Activated CD4-positive, alpha-beta T cell treated with anti-CD3 and anti-CD28 coated beads, Interleukin-2, amount 50 U/mL, for 48 hours (primary cell): Measurements from ENCODE around the gene PRSS2.
A peak's percentile ranks its signal among the peaks of the same experiment; 100 is the strongest.
"Not testable (repeated sequence)": the region's sequence is repeated elsewhere in the genome, so short reads cannot be mapped to it uniquely, and the experiment has no call there.

Experiments used
- DNase-seq, 2 experiments: peaks; one replicate each; pipeline ENCODE4 v3.0.0-alpha.2; 2020

The PRSS2 gene

GRCh38 chr7:142760071-142760642, 10.6 kb upstream of the PRSS2 start:
- no peak for DNase-seq

DNA sequence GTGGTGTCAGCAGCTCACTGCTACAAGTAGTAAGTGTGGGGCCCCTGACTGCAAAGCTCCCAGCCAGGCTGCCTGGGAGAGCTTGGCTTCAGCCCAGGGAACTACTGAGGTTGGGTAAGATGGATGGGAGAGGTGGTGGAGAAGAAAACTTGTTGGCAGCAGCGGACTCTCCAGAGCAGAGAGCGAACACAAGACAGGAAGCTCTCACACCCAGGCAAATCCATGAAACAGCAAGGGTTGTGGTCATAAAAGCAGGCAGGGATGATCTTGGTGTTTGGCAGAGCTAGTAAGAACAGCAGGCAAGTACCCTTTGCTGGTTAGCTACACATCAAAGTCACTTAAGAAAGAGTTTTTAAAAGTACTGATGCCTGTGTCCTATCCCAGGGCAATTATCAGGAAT, 9.2 kb upstream of the PRSS2 start:
- not testable (repeated sequence) for DNase-seq

GRCh38 chr7:142762104-142762503, 8.7 kb upstream of the PRSS2 start:
- DNase-seq = no peak

DNA sequence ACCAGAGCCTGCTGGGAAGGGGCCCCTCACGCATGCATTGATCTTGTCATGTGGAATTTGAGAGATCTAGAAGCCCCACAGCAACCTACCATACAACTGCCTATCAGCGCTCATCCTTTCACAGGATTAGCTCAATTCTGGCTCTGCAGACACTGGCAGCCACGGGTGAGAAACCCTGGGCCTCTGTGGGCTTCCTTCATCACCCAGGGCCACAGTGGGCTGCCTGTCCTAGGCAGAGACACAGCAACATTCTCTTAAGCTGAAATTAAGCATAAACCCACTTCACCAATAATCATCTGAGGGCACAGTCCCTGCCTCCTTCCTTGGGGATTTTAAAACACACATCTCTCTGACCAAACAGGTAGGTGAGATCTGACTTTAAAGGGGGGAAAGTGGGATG, 3.3 kb upstream of the PRSS2 start:
- DNase-seq = no peak

- no peak for DNase-seq
These were observed 2.9 kb upstream of the PRSS2 start for GRCh38 chr7:142767861-142768260.

- not testable (repeated sequence) for DNase-seq
These were observed 1.9 kb upstream of the PRSS2 start for GRCh38 chr7:142768885-142769284.

- DNase-seq = no peak
These were observed 568 bp downstream of the PRSS2 start for GRCh38 chr7:142771353-142771723.

DNA sequence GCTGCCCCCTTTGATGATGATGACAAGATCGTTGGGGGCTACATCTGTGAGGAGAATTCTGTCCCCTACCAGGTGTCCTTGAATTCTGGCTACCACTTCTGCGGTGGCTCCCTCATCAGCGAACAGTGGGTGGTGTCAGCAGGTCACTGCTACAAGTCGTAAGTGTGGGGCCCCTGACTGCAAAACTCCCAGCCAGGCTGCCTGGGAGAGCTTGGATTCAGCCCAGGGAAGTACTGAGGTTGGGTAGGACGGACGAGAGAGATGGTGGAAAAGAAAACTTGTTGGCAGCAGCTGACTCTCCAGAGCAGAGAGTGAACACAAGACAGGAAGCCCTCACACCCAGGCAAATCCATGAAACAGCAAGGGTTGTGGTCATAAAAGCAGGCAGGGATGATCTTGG, 1.3 kb downstream of the PRSS2 start:
- no peak for DNase-seq

GRCh38 chr7:142772673-142773072, 1.9 kb downstream of the PRSS2 start:
- no peak for DNase-seq

- no peak for DNase-seq
These were observed 2.5 kb downstream of the PRSS2 start for GRCh38 chr7:142773230-142773629.

DNA sequence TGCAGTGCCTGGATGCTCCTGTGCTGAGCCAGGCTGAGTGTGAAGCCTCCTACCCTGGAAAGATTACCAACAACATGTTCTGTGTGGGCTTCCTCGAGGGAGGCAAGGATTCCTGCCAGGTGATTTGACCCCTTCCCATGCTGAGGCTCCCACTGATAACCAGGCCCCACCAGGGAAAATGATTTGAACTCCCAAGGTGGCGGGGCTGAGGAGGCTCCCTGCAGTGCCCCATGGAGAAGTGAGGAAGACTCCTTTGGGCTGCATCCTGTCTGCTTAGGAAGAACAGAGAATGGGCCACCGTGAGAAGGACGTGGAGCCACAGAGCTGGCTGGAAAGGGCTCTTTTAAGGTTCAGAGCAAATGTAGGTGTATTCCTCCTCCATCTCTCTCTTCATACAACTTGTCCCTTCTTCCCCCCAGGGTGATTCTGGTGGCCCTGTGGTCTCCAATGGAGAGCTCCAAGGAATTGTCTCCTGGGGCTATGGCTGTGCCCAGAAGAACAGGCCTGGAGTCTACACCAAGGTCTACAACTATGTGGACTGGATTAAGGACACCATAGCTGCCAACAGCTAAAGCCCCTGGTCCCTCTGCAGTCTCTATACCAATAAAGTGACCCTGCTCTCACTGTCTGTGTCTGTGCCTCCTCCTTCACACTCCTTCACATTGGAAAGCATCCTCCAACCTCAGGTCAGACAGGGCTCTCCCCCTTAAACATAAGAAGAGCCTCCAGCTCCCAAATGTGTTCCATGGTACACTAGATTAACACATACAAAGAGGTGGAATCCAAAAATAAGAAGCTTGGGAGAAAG, 3.4 kb downstream of the PRSS2 start:
- no peak for DNase-seq

DNA sequence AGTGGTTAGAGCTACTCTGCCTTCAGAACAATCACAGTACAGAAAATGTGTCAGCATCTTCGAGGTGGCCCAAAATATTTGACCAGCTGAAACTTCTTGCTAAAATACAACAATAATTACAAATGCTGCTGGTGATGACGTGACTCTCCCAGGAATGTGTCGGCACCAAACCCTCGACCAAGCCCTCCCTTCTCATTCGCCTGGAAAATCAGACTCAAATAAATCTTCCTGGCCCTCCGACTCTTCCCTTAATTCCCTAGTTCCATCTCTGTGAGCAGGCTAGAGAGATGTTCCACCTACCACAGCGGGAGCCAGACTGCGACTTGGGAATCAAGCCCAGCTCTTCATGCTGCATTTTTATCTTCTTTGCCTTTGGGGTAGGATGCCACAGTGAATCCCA, 4.1 kb downstream of the PRSS2 start:
- no peak for DNase-seq

GRCh38 chr7:142775351-142776115, 4.8 kb downstream of the PRSS2 start:
- not testable (repeated sequence) for DNase-seq

DNA sequence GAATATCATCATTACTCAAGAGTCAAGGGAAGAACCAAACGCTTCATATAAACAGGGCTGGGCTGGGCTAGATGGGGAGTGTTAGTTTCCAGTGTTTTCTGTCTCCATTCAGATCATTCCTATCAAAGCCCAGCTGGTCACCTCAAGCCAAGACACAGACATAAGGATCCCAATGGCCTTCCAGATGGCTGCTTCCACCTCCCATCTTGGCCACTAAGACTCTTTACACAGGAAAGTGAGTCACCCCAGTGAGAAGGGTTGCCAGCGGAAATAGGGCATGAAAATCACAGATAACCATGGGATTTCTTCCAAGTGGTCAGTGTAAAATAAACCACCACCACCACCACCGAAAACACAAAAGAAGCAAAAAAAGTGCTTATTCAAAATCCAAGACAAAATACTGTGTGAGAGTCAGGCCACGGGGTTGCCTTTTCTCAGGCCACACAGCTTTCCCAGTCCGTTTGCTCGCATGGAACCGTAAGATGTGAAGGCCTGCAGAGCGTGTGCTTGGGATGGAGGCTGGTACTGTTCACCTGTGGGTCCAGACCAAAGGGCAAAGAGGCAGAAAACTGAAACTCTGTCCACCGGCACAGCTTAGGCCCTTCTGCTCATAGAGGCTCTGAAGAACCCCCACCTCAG, 5.6 kb downstream of the PRSS2 start:
- no peak for DNase-seq

- DNase-seq = not testable (repeated sequence)
These were observed 6.1 kb downstream of the PRSS2 start for GRCh38 chr7:142776845-142777225.

DNA sequence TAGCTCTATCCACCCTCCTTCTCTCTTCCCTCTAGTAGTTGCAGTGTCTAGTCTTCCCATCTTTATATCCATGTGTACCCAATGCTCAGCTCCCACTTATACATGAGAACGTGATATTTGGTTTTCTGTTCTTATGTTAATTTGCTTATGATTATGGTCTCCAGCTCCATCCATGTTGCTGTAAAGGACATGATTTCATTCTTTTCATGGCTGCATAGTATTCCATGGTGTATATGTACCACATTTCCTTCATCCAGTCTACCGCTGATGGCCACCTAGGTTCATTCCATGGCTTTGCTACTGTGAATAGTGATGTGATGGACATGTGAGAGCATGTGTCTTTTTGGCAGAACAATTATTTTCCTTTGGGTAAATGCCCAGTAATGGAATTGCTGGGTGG, 6.5 kb downstream of the PRSS2 start:
- DNase-seq = no peak

GRCh38 chr7:142782922-142783900, 12.4 kb downstream of the PRSS2 start:
- DNase-seq = peak; percentile 77 to 80

DNA sequence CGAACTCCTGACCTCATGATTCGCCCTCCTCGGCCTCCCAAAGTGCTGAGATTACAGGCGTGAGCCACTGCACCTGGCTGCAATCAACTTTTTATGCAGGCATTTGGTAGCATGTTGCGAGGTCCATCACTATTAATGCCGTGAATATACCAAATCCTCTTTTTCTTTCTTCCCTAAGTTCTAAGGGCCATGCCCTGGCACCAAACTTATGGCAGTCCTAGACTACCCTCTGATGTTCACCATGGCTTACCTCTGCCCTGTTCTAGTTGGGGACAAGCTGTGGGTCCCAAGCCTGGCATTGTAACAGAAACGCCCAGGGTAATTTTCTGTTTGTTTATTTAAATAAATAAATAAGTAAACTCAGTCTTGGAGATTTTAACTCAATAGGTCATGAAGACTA, 13.3 kb downstream of the PRSS2 start:
- no peak for DNase-seq

DNA sequence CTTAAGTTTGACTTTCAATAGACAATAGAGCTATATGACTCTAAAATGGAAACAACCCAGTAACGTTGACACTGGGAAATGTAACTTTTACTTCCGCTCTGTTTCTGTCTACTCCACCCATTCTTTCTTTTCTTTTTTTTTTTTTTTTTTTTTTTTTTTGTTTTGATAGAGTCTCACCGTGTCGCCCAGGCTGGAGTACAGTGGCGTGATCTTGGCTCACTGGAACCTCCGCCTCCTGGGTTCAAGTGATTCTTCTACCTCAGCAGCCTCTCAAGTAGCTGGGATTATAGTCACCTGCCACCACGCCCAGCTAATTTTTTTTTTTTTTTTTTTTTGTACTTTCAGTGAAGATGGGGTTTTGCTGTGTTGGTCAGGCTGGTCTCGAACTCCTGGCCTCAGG, 13.9 kb downstream of the PRSS2 start:
- peak in 1 of 2 experiments; percentile 43 for DNase-seq

DNA sequence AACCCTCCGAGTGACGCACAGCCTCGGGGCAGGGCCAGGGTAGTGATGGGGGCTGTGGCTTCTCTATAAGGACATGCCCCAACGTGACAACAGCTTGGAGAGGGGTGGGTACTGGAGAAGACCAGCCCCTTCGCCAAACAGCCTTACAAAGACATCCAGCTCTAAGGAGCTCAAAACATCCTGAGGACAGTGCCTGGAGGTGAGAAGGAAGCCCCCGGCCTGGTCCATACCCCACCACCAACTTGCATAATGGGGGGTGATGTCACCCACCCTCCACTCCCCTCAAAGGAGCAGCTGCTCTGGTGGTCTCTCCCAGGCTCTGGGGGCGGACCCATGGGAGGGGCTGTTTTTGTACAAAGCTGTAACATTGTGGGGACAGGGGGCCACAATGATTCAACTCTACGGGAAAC, 15.1 kb downstream of the PRSS2 start:
- peak; percentile 68 to 77 for DNase-seq

DNA sequence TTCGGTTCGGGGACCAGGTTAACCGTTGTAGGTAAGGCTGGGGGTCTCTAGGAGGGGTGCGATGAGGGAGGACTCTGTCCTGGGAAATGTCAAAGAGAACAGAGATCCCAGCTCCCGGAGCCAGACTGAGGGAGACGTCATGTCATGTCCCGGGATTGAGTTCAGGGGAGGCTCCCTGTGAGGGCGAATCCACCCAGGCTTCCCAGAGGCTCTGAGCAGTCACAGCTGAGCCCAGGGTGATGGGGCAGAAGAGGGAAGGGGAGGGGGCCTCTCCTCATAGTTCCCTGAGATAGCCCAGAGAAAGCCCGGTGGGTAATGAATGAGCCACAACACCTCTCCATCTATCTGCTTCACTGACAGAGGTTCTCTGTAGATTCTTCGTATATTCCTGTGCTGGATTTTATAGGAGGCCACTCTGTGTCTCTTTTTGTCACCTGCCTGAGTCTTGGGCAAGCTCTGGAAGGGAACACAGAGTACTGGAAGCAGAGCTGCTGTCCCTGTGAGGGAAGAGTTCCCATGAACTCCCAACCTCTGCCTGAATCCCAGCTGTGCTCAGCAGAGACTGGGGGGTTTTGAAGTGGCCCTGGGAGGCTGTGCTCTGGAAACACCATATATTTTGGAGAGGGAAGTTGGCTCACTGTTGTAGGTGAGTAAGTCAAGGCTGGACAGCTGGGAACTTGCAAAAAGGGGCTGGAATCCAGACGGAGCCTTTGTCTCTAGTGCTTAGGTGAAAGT, 16.4 kb downstream of the PRSS2 start:
- DNase-seq = peak in 1 of 2 experiments; percentile 6
